Ishikawa (cell line): ENCODE data around the gene DMRTC2.

Experiments
- RAD21 ChIP-seq: IDR thresholded peaks from 2 replicates; pipeline ENCODE4 v1.6.1; 2012; ENCODE audit warnings: low read depth
- REST ChIP-seq: IDR thresholded peaks from 2 replicates; pipeline ENCODE4 v1.6.1; 2012; ENCODE audit warnings: low read depth, mild to moderate bottlenecking

GRCh38 chr19:41866284-41866683, 21.4 kb downstream of the DMRTC2 start:
- TF ChIP-seq REST (no peak), RAD21 (no peak)
